G401.6 (cell line): ENCODE results near the gene CRB1.

ENCODE experiments used
- FAIRE-seq: peaks from 2 replicates; lab custom pipeline; 2012; peaks lifted over from hg19 to GRCh38; lab: Jason Lieb, UNC

Gene CRB1

DNA sequence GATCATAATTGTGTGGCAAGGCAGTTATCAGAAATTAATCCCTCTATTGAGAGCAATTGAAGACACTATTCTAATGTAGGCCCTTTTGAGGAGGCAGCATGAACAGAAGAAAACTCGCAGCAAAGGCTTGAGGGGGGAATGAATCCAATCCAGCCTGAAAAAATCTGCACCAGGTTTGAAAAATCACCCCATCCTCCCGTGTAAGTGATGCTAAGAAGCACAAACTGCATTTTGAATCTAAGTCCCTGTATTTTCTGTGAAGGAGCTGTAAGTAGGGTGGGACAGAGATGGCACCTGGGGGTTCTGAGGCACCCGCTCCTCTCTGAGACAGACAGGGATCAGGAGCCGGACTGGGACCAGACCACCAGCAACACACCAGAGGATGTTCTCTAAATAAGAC is at the start of gene CRB1:
TSS of gene CRB1 (plus strand) at position 241 of the 400 bp plus-strand sequence. CDS start 161 bp downstream, outside the sequence.
- no peak for FAIRE-seq

DNA sequence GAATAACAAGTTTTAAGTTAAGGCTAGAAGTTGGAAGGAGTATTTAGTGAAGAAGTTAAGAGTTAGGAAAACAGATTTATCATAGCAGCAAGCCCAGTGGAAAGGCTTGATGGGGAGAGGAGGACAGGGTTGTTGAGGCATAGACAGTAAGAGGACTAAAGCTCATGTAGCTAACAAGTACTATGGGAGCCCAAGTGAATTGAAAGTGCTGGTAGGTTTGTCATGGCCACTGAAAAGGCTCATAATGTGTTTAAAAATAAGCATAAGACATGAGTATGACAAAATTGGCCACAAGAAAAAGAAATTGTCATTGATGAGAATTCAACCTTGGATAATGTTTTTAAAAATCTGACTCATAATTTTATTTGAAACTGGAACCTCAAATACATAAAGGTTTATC is 49.2 kb upstream of the CRB1 start:
- FAIRE-seq = no peak

DNA sequence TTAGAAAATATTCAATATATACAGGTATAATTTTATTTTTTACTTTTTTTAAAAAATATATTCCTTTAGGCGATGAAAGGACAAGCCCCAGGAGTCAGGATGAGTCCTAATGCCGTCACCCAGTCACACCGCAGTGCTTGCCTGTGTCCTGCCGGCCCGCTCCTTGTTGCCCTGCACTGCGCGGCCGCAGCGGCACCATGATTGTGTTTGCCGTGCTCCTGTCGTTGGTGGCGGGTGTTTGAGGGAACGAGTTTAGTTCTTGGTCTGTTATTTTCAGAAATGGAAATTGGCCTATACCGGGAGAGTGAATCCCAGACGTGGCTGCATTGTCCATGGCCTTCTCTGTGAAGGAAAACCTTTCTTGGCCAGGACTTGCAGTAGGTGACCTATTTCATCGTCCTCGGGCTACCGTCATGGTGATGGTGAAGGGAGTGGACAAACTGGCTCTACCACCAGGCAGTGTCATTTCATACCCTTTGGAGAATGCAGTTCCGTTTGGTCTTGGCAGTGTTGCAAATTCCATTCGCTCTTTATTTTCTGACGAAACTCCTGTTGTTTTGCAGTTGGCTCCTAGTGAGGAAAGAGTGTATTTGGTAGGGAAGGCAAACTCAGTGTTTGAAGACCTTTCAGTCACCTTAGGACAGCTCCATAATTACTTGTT is 45.9 kb upstream of the CRB1 start:
- FAIRE-seq = no peak

DNA sequence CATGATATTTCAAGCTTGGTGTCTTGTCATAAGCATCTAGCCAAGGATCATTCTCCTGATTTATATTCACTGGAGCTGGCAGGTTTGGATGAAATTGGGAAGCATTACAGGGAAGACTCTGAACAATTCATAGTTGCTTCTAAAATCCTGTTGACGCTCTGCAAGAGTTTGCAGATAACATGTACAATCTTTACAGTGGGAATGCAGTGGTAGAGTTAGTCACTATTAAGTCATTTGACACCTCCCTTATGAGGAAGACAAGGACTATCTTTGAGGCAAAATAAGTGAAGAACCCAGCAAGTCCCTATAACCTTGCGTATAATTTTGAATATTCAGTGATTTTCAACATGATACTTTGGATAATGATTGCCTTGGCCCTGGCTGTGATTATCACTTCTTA is 45.3 kb upstream of the CRB1 start:
- no peak for FAIRE-seq

DNA sequence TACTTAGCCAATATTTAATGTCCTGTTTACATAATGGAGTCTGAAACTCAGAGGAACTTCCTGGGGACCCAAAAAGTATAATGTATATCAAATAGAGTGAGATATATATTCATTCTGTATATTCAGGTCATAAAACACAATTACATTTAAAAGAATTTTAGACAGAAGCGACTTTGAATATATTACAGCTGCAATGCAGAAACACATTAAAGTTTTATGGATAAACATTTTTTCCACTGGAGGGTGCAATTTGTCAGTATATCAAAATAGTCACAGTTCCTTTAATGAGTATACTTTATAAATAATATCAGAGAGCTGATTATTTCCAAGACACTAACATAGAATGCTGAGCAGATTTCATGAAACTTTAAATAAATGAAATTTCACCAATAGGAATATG is 43.9 kb upstream of the CRB1 start:
- no peak for FAIRE-seq

DNA sequence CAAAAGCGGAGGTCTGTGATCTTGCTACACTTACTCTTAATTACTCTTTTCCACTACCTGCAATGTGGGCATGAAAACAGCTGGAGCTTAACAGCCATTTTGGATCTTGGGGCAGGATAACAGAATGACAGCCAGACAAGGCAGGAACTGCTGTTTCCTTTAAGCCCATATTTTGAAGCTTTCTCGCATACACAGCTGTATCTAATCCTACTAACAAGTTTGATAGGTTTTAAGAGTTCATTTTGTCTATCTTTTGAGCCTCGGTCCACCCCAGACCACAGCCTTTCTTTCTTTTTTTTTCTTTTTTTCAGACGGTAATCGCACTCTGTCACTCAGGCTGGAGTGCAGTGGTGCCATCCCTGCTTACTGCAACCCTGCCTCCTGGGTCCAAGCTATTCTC is 42.4 kb upstream of the CRB1 start:
- no peak for FAIRE-seq

DNA sequence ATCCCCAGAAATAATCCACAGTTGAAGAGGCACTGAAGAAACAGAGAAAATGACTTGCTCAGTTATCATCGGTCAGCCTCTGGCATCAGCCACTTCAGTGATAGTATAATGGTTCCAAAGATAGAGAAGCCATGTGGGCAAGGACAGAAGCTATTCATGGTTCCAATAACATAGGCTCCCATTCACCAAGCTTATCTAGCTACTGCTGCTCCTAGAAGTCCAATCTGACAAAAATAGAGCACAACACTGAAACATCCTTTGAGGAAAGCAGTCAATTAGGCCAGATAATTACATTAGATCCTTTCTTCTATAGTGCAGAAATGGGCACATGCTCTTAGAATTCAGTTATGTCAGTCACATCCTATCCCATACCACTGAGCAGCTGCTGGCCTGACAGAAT is 33.5 kb upstream of the CRB1 start:
- no peak for FAIRE-seq

DNA sequence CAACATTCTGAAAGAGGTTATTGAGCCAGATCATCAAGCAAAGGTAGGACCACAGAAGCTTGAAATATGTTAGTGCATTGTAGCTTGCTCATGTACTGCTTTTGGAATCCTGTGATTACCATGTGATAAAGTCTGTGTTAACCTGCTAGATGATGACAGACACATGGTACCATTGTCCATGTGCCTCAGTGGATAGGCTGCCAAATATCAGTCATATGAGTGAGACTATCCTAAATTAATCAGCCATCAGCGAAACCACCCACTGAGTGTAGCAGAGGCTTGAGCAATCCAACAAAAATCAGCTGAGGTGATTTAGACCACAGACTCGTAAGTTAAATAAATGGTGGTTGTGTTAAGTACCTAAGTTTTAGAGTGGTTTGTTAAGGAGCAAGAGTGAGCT is 32.7 kb upstream of the CRB1 start:
- FAIRE-seq = no peak

DNA sequence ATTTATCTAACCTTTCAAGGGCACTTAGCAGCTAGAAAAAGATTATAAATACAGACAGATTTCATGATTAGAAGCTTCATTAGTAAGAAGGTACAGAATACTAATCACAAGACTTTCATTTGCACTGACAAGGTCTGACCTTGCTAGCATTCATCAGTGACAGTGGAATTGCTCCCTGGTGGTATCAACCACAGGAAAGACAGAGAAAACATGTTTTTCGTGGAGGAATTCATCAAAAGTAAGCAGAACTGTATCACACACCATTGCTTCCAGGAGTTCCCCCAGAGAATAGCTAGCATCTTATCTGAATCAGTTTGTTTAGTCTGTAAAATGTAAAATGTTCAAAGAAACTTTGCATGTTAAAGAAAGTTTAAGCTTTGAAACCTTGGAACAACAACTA is 20.6 kb upstream of the CRB1 start:
- FAIRE-seq = no peak

DNA sequence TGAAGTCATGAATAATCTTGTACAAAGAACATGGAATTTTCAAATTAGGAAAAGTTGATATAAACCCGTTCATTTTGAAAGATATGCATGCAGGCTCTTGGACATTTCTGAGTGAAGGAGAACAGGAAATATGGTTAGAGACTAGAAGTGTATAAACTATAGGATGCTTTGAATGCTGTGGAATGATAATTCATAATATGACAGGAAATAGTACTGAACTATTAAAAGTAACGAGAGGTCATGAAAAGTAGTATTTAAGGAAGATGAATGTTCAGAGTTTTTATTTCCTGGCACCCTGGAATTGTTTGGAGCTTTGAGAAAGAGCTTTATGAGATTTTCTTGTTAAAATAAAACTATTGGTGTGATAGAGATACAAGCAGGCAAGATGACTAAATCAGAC is 18.7 kb upstream of the CRB1 start:
- no peak for FAIRE-seq

DNA sequence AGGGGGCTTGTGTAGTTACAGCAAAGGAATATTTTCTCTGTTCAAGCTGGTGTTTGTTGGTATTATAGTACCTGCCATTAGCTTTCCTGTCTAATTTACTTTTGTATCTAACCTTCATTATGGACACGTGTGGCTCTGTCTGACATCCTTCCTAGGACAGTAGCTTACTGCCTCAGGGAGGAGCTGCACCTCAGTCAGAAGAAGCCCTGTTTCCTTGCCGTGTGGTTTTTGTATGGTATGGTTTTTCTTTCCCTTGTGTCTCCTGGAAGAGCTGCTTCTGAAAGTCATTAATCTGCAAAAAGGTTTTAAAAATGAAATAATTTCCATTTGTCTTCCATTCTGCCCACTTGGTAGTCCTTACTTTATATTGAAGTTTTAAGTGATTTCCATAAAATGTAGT is 17.4 kb upstream of the CRB1 start:
- no peak for FAIRE-seq

DNA sequence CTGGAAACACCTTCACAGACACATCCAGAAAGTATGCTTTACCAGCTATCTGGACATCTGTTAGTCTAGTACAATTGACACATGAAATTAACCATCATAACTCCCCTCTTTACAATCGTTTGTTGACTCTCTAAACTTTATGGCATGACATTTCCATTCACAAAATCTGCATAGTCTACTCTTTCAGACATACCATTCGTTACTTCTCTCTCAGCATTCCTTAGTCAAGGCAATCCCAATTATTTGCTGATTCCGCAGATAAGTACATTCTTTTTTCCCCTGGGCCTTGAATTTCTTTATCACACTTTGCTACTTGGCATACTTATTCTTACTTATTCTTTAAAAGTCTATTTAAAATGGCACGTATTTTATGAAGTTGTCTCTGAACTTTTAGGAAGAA is 15.1 kb upstream of the CRB1 start:
- FAIRE-seq = no peak

DNA sequence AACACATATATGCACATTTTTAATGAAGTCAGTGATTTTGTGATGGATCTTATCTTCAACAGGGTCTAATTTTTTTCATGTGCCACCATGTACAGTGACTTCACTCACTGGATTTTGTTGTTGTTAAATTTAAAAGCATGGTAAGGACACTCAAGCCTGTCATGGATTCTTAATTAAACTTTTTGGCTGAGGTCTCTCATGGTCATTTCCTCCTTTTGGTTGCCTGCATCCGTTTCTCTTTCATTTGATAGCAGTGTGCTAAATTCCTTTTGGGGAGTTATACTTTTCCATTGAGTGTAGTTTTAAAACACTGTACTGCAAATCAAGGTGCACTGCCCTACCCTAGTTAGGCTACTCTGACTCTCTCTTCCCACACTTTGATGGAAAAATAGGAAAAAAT is 13.2 kb upstream of the CRB1 start:
- no peak for FAIRE-seq

DNA sequence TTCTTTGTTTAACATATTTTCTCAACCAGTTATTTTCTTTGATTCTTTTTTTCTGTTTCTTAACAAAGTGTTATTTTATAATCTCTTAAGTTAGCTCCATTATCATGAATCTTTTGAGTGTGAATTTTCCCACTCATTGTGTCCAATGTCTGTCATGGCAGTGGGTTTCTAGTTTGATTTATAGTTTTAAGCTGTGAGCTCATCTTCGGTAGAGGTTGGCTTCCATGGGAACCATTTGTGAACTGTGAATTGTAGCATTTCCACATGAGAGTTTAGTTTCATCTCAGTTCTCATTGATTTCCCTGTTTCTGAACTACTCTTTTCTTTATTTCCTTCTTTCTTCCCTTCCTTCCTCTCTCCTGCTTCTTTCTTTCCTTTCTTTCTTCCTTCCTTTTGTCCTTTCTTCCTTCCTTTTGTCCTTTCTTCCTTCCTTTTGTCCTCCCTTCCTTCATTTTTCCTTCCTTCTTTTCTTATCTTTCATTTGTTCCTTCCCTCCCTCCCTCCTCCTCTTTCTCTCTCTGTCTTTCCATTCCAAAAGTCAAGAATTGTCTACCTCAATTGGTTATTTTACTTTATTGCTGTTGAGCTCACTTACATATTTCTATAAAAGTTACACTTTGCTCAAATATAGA is 3.0 kb upstream of the CRB1 start:
- no peak for FAIRE-seq

DNA sequence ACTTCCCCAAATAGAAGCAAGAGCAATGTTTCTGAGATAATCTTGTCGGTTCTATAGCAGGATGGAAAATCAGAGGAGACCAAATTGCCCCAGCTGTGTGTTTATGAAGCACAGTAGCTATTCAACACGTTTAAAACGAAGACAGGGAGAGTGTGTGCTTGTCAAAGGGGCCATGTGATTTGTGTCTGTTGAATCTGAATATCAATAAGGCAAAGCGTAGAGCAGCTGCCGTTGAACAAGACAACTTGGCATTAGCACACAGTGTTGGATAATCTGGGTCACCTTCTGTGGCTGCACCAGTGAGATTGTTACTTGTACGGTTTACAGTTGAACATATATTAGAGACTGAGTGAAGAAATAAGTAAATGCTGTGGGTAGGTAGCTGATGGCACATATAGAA is 1.0 kb downstream of the CRB1 start:
- no peak for FAIRE-seq

DNA sequence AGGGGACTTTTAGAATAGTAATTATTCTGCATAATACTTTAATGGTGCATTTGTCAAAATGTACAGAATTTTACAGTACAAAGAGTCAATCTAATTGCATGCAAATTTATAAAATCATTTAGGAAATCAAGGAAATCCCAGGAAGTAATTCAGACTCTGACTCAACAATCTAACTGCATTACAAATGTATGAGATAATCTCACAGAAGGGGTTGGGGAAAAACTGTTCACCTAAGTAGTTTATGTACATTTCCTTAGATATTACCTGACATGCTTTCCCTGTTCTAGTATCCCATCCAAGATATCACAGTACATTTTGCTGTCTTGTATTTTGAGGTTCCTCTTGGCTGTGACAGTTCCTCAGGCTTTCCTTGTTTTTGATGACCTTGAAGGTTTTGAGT is 4.7 kb downstream of the CRB1 start:
- no peak for FAIRE-seq

DNA sequence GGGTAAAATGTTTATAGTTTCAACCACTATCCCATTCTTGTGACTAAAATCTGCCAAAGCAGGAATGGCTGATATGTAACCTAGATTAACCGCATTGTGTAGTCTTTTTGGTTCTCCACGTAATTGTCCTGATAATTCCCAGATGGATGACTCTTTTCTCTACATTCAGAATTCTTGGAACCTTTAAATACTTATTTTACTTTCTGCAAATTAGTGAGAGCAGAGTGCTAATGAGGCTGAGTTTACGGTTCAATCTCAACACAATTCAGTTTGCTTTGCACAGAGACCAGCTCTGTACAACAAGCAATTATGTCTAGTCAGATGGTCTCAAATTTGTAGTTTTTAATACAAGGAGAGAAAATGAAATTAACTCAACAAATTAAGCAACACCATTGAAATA is 9.1 kb downstream of the CRB1 start:
- FAIRE-seq = no peak

DNA sequence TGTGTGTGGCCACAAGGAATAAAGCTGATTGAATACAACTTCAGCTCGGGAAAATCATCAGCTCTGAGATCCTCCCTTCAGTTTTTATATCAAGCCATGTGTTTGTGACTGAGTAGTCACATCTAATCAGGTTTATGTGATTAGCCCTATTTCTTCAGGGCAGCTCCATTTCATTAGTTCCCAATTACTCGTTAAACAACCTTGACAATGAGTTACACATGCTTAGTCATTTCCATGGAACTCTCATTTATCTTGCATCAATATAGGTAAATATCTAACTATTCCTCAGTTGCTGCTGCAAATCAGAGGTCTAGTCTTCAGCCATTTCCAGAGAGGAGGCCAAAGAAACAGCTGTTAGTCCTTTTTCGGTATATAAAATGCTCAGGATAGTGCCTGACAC is 16.3 kb downstream of the CRB1 start:
- no peak for FAIRE-seq

DNA sequence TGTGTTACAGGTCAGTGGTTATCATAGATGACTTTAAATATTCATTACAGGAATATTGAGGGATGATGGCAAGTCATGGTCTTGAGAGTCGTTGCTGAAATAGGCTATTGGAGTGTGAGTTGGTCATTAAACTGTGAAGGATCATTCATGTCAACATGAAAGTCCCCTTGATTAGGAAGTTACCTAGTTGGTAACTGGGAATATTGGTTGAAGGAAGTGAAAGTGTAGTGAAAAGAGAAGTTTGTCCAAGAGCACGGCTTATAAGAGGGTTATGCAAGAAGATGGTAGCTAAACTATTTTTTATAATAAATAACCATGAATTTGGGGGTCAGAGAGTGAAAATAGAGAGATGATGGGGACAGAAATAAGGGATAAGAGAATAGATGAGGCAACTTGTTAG is 16.9 kb downstream of the CRB1 start:
- FAIRE-seq = no peak

DNA sequence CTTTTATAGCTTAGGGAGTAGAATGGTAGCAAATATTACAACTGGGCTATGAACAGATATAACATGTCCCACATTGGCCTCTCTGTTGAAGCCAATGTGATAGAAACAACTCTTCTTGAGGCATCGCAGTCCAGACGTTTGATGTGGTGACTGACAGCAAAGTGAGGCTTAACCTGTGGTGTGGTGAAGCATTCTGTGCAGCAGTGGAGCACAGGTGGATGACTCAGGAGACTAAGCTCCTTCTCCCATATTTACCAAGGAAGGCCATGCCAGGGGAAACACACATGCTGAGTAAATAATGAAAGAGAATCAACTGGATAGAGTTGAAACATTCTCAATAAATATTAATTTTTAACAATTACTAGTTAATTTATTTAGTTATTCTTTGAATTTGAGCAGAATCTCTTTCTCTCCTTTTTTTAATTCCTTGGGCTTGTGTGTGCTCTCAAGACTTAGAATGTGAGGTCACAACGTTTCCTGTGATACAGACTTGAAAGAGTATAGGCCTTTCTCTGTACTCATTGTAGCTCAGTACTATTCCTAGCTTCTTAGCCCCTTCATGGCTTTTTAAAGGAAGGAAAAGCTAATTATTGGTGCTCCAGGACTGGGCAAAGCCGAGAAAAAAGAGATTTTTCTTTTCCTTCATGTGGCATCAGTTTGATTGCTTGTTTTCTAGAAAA is 17.6 kb downstream of the CRB1 start:
- FAIRE-seq = no peak

DNA sequence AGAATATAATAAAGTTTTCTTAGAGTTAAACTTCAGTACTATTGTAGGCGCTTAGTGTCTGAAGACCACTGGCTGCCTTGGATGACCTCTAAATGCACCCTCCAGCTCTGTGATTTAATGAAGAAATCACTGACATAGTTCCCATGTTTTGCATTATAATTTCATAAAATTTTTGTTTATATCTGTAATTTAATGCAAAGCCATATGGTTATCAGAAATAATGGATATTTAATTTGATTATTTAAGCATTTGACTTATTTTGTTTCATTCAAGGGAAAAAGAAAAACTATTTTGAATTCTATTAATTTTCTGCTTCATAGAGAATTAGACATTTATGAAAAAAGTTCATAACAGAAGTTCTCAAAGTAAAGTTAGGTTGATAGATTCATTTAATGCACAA is 18.6 kb downstream of the CRB1 start:
- no peak for FAIRE-seq

DNA sequence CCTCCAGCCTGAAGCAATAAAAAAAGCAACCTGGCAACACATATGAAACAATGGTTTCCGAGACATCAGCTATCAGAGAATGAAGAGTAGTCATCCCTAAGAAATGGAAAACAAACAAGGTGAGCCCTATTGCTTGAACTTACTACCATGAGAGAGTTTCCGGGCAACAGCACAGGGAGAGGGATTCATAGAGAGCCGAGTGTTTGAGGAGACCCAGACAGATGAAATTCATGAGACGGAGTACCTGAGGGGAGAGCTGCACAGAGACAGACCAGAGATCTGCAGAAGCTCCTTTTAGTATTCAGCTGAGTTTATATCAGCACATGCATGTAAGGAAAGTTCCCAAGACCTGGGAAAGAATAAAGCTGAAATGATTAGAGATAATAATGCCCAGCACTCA is 19.8 kb downstream of the CRB1 start:
- no peak for FAIRE-seq

DNA sequence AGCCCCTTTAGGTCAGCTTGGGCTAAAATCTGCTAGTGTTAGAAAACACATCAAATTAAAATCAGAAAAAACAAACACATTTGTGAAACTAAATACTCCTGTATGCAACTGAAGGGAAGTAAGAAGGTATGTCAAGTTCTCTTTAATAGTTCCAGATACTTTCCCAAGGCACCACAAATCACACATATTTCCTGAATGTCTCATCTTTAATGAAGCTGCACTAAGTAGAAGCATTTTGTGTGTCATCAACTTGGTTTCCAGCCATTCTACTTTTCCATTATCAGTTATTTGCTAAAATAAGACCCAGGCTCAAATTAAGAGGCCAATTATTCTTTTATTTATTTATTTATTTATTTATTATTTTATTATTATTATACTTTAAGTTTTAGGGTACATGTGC is 34.7 kb downstream of the CRB1 start:
- FAIRE-seq = no peak

DNA sequence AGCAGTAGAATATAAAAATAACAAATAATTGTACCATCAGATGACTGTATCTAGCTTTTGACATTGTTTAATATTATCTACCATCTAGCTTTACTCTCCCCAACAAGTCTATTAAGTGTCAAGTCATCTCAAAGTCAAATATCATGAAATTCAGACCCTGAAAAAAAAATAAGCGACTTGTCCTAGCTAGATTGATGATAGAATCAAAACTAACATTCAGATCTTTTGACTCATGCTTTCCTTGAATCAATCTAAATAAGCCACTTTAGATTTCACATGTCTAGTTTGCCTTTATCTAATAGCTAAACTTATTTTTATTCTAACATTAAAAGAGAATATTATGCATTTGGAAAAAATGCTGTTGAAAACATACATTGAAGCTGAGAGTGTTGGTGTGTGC is 35.4 kb downstream of the CRB1 start:
- FAIRE-seq = no peak
